ENCODE measurements around the gene CEP250. TPM values are rescaled to one million over a fixed set of nuclear protein-coding genes. Genes with fewer than 3 reads are reported as not detected.
"Not testable (repeated sequence)": the region's sequence is repeated elsewhere in the genome, so short reads cannot be mapped to it uniquely, and the experiment has no call there.

CEP250 gene
- 21.8 TPM for total RNA-seq

GRCh38 chr20:35454881-35455609 is at the start of gene CEP250:
Gene CEP250, plus strand, starts transcription at chr20:35455598. Its CDS starts 6,770 bp downstream, at chr20:35462368.
- DNase-seq: peak; percentile 88

- DNase-seq: no peak
Observed at GRCh38 chr20:35405775-35406174, 49.6 kb upstream of the CEP250 start.

GRCh38 chr20:35408270-35408669 is 47.1 kb upstream of the CEP250 start:
- no peak for DNase-seq

DNA sequence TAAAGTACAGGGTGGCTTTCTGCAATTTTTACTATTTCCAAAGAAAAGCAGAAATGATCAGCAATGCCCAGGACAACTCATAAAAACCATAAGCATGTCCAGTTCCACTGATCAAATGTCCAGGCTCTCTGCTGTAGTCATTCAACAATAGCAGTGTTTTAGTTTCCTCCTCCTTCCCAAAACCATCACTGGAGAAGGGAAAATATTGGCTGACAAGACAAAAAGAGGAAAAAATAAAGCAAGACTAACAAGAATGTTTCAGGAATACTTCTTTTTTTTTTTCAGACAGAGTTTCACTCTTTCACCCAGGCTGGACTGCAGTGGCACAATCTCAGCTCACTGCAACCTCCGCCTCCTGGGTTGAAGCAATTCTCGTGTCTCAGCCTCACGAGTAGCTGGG is 45.9 kb upstream of the CEP250 start:
- DNase-seq: no peak

- no peak for DNase-seq
Observed at GRCh38 chr20:35410613-35411012, 44.8 kb upstream of the CEP250 start.

DNA sequence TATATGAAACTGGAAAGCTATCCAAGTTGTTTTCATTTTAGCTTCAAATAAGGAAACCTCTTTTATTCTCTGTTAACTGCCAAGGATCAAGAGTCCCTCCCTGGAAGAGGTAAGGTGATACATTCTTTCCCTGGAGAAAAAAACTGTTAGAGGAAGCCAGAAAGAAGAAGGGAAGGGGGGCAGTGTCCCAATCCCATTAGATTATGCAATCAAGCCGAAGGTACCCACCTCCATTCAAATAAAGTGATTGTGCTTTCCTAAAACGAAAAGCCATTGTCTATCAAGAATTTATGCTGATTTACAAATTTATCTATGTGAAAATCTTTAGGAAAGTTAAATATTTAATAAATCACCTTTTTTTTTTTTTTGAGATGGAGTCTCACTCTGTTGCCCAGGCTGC is 34.1 kb upstream of the CEP250 start:
- DNase-seq: no peak

DNA sequence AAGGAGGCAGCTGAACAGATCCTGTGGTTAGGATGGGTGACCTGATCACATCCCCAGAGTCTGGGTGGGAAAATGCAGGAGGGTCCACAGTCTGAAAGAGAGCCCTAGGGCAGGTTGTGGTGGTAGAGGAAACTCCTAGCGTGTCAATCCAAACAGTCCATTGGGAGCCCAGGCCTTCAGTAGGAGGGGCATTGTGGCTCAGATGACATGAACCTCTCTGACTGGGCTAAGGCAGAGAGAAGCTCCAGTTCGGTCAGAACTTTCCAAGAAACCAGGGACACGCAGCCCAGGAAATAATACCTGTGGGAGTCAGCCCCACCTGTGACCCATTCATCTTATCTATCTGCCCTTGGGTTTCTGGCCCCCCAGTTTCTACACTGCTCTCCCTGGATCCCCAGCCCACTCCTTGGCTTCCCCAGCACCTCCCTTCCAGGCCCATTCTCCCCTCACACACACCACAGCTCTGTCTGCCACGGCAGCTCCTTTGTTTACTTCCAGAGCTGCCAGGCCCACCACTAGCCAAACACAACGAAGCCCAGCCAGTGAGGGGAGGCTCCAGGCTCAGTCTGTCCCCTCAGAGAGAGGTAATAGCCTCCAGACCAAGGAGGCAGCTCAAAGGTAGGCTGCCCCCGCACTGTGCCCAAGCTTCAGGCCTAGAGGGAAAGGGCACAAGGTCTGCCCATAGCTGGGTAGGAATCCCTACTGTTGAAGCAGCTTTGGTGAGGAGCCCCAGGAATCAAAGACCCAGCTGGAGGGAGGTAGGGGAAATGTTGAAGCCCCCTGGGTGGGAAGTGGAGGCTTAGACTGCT is 23.6 kb upstream of the CEP250 start:
- DNase-seq: no peak

- no peak for DNase-seq
Observed at GRCh38 chr20:35432430-35432735, 23.0 kb upstream of the CEP250 start.

- no peak for DNase-seq
Observed at GRCh38 chr20:35433337-35433736, 22.1 kb upstream of the CEP250 start.

- DNase-seq: no peak
Observed at GRCh38 chr20:35434085-35435005, 21.1 kb upstream of the CEP250 start.

DNA sequence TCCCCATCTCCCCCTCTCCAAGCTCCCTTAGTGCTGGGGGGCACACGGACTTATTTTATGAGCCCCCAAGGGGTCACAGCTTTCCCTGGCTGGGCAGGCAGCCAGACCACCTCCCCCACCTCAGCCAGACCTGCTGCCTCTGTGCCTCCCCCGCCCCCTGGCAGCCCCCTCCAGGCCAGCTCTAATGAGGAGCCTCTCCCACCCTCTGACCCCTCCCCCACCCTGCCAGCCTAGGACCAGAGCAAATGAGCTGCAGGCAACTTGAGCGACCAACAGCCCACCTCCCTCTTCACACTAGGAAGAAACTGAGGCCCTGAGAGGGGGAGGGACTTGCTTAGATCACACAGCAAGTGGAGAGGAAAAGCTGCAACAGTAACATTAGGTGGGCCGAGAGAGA is 19.2 kb upstream of the CEP250 start:
- no peak for DNase-seq

- no peak for DNase-seq
Observed at GRCh38 chr20:35437599-35437998, 17.8 kb upstream of the CEP250 start.

GRCh38 chr20:35443003-35443402 is 12.4 kb upstream of the CEP250 start:
- DNase-seq: no peak

- DNase-seq: no peak
Observed at GRCh38 chr20:35444226-35444625, 11.2 kb upstream of the CEP250 start.

DNA sequence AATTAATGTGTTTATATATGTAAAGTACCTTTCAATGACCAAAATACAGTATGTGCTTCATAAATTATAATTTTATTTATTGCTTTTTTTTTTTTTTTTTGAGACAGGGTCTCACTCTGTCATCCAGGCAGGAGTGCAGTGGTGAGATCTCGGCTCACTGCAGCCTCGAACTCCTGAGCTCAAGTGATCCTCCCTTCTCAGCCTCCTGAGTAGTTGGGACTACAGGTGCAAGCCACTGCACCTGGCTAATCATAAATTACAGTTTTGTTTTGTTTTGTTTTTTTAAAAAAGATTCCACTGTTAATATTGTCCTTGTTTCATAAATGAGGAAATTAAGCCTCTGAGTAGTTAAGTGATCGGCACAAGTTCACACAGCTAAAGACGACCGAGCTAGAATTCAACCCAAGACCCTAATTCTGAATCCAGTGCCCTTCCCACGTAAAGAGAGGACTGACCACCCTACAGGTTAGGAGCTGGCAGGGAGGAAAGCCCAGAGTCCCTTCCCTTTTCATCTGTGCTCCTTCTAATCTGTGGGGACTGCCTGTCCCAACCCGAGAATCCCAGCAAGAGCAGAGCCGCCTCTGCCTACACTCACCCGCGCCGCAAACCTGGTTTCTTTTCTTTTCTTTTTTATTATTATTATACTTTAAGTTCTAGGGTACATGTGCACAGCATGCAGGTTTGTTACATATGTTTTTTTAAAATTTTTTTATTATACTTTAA is 8.9 kb upstream of the CEP250 start:
- DNase-seq: no peak

- peak; percentile 62 for DNase-seq
Observed at GRCh38 chr20:35447082-35447789, 8.2 kb upstream of the CEP250 start.

GRCh38 chr20:35448788-35449373 is 6.5 kb upstream of the CEP250 start:
- DNase-seq: no peak

DNA sequence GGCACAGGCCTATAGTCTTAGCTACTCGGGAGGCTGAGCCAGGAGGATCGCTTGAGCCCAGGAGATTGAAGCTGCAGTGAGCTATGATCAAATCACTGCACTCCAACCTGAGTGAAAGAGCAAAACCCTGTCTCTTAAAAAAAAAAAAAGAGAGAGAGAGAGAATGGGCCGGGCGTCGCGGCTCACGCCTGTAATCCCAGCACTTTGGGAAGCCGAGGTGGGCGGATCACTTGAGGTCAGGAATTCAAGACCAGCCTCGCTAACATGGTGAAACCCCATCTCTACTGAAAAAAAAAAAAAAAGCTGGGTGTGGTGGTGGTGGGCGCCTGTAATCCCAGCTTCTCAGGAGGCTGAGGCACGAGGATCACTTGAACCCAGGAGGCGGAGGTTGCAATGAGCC is 5.5 kb upstream of the CEP250 start:
- DNase-seq: not testable (repeated sequence)

- DNase-seq: no peak
Observed at GRCh38 chr20:35451295-35451694, 4.1 kb upstream of the CEP250 start.

- no peak for DNase-seq
Observed at GRCh38 chr20:35453647-35454046, 1.8 kb upstream of the CEP250 start.

DNA sequence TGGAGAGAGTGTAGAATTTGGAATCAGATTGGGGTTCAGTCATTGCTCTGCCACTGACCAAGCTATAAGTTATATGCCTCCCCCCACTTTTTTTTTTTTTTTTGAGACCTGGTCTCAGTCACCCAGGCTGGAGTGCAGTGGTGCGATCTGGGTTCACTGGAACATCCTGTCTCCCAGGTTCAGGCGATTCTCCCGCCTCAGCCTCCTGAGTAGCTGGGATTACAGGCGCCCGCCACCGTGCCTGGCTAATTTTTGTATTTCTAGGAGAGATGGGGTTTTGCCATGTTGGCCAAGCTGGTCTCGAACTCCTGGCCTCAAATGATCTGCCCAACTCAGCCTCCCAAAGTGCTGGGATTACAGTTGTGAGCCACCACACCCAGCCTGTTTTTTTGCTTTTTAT is 1.3 kb downstream of the CEP250 start:
- DNase-seq: not testable (repeated sequence)

Data from occipital lobe (tissue), 2 donors.